GM21737 (cell line): ENCODE results near the gene COMMD6.

ENCODE experiments used
- ATAC-seq: cut with Tn5 transposase; IDR thresholded peaks from one replicate; pipeline ENCODE4 v1.9.1; 2021; ENCODE audit warnings: mild to moderate bottlenecking, moderate library complexity; ENCODE audit not compliant: unreplicated experiment

Gene COMMD6

DNA sequence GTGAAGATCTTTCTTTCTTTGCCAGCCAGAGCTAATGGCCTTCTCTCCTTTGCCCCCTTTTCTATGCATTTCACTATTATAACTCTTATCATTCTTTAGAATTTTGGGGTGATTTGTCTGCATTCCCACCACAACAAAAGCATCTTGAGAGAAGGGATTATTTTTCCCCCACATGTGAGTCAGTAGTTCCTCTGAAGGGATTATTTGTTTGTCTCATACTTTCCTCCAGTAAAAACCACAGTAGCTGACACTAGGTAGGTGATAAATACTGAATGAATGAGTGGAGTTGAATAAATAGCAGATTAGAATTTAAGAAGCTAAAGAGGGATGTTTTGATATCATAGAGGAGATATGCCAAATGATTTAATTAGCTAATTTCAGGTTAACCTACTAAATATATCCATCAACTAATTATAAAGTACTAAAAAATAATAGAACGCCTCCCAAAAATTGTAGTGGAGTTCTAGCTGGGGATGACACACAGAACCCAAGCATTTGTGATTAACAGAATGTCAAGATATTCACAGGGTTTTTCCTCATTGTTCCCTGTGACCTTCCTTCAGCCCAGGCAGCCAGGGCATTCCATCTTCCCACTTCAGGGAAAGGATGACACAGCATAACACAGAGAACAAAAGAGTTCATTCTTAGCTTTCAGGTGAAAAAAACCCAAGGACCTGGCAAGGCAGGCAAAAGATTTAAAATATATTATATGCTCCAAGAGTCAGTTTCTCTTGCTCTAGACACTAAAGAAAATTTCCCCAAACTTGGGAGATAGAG lies 52.2 kb downstream of the COMMD6 start:
- no peak for ATAC-seq

DNA sequence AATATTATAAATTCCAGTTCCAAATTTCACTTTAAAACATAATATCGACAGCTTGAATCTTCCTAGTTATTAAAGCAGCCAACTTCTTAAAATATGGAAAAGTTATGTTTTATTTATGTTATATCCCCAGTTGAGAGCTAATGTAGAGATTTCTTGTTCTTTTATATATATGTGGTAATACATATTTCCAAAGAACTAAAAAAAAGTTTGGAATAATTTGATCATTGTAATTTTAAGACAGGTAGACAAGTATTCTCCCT lies 54.9 kb downstream of the COMMD6 start:
- ATAC-seq: no peak

DNA sequence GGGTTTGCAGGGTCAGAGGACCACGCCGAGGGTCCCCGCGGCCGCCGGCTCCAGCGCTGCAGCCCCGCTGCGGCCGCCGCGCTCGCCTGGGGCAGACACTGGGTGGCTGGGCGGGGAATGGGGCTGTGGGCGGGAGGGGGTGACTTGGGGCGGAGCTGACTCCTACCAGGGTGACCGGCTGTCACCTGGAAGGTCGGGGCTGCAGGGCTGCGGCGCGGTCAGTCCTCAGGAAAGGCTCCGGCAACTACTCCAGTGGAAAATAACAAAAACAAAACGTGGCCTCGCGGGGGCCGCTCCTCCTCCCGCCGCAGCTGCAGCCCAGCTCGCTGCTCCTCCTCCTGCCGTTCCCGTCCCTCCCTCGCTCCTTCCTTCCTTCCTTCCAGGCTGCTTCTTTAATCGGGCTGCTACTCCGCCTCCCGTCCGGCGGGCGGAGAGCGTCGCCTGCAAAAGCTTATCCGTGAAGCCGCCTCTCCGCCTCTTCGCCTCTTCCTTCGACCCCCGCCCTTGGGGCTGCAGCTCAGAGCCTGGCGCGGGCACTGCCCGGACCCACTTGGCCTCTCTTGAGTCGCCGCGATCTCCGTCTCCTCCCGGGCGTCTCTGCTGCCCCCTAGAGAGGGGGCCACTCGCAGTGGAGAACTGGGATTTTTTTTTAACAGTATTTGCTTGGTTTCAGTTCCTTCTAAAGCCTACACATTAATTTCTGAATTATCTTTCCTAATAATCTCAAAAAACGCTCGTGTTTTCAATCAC lies 55.4 kb downstream of the COMMD6 start, which contains the start of gene TBC1D4:
TSS of gene TBC1D4 (minus strand) at position 100 of the 750 bp plus-strand sequence. CDS start 402 bp downstream, outside the sequence.
- ATAC-seq: peak; percentile 80

DNA sequence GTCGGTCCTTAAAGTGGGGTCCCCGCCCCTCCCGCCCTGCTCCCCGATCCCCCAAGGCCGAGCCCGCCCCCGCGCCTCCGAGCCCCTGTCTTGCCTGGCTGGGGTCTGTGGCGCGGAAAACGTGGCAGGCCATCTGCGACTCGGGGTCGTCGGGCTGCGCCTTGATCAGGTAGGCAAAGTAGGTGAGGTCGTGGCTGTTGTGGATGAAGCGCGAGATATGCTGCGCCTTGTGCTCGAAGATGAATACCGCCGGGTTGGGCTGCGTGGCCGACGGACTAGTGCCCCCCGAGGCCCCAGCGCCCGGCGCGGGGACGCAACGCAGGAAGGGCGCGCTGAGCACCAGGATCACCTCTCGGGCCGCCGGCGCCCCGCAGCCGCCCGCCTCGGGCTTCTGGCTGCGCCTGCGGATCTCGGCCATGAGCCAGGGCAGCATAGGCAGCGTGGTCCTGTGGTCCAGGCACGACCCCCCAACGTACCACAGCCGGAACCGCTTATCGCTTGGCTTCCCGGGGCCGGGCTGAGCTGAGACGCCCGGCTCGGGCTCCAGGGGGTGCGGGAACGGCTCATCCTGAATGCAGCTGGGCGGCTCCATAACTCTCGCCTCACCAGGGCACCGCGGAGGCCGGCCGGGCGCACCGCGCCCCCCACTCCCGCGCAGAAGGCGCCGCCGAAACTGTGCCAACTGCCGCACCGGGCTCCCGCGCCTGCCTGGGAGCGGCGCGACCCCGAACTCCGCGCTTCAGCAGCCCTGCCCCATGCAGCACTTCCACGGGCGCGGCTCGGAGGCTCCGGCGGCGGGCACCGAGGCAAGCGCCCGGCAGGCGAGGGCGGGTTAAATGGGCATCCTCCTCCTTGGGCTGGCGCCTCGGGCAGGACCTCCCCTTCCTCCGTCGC lies 56.2 kb downstream of the COMMD6 start:
- peak; percentile 27 for ATAC-seq

DNA sequence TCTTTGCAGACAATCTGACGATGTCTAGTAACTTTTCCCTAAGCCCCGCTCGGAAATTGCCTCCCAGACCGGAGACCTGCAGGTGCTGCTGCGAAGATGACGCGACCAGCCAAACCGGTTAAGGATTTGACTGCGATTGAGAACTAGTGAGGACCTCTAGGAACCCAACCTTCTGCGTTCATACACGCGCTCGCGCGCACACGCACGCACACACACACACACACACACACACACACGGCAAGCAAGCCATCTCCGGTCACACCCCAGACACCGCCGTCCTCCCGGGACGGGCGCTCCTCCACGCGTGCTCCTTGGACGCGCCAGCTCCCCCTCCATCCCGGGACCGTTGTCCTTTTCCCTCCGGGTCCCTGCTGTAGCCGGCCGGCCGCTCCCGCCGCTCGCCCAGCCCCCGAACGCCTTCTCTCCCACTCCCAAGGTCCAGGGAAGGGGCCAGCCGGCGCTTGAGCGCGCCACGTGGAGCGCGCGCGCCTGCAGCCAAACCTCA lies 56.9 kb downstream of the COMMD6 start:
- ATAC-seq: no peak

DNA sequence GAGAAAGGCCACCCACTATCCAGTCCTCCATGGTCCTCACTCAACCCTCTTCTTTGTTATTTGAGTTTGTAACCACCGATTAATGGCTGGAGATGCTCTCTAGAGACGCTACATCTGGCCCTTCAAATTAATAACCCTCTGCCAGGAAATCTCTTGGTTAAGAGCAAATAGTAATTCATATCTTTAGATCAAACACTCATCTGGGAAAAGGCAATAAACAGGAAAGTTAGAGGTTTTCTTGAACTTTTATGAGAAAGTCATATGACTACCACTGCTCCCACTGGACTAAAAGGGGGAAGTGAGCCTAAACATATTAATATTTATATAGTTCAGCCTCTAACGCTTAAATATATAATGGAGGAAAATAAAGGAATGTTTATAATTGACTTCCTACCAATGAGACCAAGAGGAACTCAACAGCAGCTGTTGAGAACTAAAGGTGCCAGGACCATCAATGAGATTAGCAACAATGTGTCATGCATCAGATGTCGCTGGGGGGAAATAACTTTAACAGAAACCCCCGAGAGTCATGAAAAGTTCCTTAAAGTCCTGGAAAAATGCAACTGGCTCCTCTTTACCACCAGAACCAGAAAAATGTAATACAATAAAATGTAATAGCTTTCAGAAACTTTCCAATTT lies 58.4 kb downstream of the COMMD6 start:
- no peak for ATAC-seq

DNA sequence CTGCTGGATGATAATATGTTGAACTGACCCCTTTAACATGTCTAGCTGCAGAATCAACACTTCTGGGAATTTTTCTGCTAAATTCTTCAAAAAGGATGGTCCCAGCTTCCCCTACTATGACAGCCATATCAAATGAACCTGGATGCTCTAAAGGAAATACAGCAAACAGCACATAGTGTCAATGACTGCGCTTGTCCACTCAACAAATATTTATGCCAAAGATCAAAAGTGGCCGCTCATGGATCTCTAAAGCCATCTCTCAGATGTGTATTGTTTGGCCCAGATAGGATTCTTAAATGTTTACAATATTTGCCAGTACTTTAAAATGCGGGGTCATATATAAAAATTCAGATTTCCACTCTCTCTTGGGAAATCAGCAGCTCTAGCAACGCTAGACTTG lies 59.0 kb downstream of the COMMD6 start:
- ATAC-seq: no peak
